ENCODE measurements around the gene CACNA1C. TPM values are rescaled to one million over a fixed set of nuclear protein-coding genes. Genes with fewer than 3 reads are reported as not detected.

Gene CACNA1C
- total and polyA plus RNA-seq, 10 of the 15 experiments (the other 5 are each of a cell fraction or from before 2014, with no cell fraction given), result under 0.01 to 0.15 (median 0.09) TPM; not detected in 5

DNA sequence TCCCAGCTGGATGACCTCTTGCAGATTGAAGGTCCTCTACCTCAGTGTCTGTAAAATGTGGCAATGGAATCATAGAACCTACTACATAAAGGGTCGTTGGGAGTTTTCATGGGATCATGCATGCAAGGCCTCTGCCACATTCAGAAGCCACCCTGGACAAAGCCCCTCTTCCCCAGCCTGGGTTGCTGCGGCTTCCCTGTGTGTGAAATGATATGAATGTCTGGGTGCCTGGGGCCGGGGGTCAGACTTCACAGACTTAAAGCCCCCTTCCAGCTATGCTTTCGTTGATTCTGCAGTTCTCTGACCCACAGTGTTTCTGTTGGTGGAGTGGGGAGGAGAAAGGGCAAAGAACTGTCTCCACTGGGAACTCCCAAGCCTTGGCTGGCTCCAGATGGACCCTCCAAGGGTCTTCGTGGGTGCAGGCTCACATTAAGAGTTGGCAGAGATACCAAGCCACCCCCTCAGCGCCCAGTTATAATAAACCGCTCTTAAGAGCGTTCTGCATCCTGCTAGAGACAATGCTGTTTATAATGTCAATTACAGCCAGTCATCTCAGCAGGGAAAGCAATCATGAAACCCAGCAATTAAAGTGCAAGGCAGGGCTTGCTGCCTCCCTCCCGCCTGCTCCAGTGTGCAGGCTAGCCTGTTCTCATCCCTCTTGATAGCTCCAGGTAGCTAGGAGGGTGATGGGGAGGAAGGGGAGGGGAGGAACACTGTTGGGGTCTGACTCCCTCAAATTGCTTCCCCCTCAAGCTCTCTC, 531.0 kb downstream of the CACNA1C start (continued):
- TF ChIP-seq CBFB (IDR thresholded peaks at IDR 0.05; ENCODE audit: low read depth) (no peak), PAX8 (IDR thresholded peaks at IDR 0.05) (no peak), HCFC1 (IDR thresholded peaks at IDR 0.05; ENCODE audit: low read length) (no peak), YBX1 (IDR thresholded peaks at IDR 0.05) (no peak), BMI1 (IDR thresholded peaks at IDR 0.05; ENCODE audit: borderline replicate concordance) (no peak), MYB (IDR thresholded peaks at IDR 0.05; ENCODE audit: borderline replicate concordance, low read depth, low read length) (no peak), KAT2A (conservative IDR thresholded peaks at IDR 0.05; ENCODE audit: control insufficient read depth, low read depth, low read length) (no peak), POLR2AphosphoS2 (IDR thresholded peaks at IDR 0.05; ENCODE audit: low read depth, low read length) (no peak), MEF2B (IDR thresholded peaks at IDR 0.05; ENCODE audit: partially characterized antibody, poor library complexity, severe bottlenecking) (no peak)
- TF ChIP-seq, protein P1, sequence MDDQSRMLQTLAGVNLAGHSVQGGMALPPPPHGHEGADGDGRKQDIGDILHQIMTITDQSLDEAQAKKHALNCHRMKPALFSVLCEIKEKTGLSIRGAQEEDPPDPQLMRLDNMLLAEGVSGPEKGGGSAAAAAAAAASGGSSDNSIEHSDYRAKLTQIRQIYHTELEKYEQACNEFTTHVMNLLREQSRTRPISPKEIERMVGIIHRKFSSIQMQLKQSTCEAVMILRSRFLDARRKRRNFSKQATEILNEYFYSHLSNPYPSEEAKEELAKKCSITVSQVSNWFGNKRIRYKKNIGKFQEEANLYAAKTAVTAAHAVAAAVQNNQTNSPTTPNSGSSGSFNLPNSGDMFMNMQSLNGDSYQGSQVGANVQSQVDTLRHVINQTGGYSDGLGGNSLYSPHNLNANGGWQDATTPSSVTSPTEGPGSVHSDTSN (IDR thresholded peaks at IDR 0.05; ENCODE audit: insufficient replicate concordance, low read depth, low read length), result no peak
- TF ChIP-seq, protein P2, sequence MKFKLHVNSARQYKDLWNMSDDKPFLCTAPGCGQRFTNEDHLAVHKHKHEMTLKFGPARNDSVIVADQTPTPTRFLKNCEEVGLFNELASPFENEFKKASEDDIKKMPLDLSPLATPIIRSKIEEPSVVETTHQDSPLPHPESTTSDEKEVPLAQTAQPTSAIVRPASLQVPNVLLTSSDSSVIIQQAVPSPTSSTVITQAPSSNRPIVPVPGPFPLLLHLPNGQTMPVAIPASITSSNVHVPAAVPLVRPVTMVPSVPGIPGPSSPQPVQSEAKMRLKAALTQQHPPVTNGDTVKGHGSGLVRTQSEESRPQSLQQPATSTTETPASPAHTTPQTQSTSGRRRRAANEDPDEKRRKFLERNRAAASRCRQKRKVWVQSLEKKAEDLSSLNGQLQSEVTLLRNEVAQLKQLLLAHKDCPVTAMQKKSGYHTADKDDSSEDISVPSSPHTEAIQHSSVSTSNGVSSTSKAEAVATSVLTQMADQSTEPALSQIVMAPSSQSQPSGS (IDR thresholded peaks at IDR 0.05; ENCODE audit: low read length), result no peak
- TF ChIP-seq, protein P3, sequence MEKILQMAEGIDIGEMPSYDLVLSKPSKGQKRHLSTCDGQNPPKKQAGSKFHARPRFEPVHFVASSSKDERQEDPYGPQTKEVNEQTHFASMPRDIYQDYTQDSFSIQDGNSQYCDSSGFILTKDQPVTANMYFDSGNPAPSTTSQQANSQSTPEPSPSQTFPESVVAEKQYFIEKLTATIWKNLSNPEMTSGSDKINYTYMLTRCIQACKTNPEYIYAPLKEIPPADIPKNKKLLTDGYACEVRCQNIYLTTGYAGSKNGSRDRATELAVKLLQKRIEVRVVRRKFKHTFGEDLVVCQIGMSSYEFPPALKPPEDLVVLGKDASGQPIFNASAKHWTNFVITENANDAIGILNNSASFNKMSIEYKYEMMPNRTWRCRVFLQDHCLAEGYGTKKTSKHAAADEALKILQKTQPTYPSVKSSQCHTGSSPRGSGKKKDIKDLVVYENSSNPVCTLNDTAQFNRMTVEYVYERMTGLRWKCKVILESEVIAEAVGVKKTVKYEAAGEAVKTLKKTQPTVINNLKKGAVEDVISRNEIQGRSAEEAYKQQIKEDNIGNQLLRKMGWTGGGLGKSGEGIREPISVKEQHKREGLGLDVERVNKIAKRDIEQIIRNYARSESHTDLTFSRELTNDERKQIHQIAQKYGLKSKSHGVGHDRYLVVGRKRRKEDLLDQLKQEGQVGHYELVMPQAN (conservative IDR thresholded peaks at IDR 0.05), result no peak
- TF ChIP-seq, protein P4, sequence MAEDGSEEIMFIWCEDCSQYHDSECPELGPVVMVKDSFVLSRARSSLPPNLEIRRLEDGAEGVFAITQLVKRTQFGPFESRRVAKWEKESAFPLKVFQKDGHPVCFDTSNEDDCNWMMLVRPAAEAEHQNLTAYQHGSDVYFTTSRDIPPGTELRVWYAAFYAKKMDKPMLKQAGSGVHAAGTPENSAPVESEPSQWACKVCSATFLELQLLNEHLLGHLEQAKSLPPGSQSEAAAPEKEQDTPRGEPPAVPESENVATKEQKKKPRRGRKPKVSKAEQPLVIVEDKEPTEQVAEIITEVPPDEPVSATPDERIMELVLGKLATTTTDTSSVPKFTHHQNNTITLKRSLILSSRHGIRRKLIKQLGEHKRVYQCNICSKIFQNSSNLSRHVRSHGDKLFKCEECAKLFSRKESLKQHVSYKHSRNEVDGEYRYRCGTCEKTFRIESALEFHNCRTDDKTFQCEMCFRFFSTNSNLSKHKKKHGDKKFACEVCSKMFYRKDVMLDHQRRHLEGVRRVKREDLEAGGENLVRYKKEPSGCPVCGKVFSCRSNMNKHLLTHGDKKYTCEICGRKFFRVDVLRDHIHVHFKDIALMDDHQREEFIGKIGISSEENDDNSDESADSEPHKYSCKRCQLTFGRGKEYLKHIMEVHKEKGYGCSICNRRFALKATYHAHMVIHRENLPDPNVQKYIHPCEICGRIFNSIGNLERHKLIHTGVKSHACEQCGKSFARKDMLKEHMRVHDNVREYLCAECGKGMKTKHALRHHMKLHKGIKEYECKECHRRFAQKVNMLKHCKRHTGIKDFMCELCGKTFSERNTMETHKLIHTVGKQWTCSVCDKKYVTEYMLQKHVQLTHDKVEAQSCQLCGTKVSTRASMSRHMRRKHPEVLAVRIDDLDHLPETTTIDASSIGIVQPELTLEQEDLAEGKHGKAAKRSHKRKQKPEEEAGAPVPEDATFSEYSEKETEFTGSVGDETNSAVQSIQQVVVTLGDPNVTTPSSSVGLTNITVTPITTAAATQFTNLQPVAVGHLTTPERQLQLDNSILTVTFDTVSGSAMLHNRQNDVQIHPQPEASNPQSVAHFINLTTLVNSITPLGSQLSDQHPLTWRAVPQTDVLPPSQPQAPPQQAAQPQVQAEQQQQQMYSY (CRISPR knock-in tag; IDR thresholded peaks at IDR 0.05), result no peak

All from GM12878 (cell line).